AG04450 (cell line): ENCODE data around the gene RNF39. TPM values are rescaled to one million over a fixed set of nuclear protein-coding genes. Genes with fewer than 3 reads are reported as not detected.
"Not testable (repeated sequence)": the region's sequence is repeated elsewhere in the genome, so short reads cannot be mapped to it uniquely, and the experiment has no call there.

Experiments used
- CTCF ChIA-PET: fragments of 300-600, 350-600 bp; formaldehyde crosslinking; extraction: SDS; loops from one replicate; lab custom pipeline; 2022; ENCODE audit warnings: antibody characterized with exemption, inconsistent platforms; lab: Charles Lee
- POLR2A ChIA-PET: fragments of 350-600 bp; formaldehyde crosslinking; extraction: SDS; loops from one replicate; lab custom pipeline; 2021; ENCODE audit warnings: antibody characterized with exemption, inconsistent platforms; lab: Yijun Ruan, JAX
- DNase-seq: peaks from one replicate; pipeline ENCODE4 v3.0.0-alpha.2; 2011; ENCODE audit warnings: low read depth, low spot score
- H3K27ac ChIP-seq: one replicate; pipeline ENCODE4 v1.5.1; 2012; ENCODE audit warnings: low read depth, low read length, control low read depth
- H3K27me3 ChIP-seq: one replicate; pipeline ENCODE4 v1.6.0; 2012; ENCODE audit warnings: low read length; ENCODE audit not compliant: control insufficient read depth, insufficient read depth
- H3K4me3 ChIP-seq: 2 replicates; pipeline ENCODE4 v1.5.1; 2011; ENCODE audit warnings: mild to moderate bottlenecking, low read depth, low read length, control low read depth
- H3K9me3 ChIP-seq: 2 replicates; pipeline ENCODE4 v1.5.1; 2012; ENCODE audit warnings: low read length; ENCODE audit not compliant: control insufficient read depth, insufficient read depth
- CTCF ChIP-seq: IDR thresholded peaks from 2 replicates; pipeline ENCODE4 v1.5.1; 2011; ENCODE audit warnings: low read depth, low read length, control low read depth, inconsistent platforms
- polyA minus RNA-seq: library from RNA; depleted of rRNA, polyadenylated mRNA; stranded (reverse); fragments of >200 nt; gene quantifications from 2 replicates; pipeline ENCODE4 v1.2.3, GENCODE V29; 2011; rRNA and poly(A)+ RNA removed
- polyA plus RNA-seq: library from polyadenylated mRNA; depleted of rRNA; stranded (reverse); fragments of >200 nt; gene quantifications from 2 replicates; pipeline ENCODE4 v1.2.3, GENCODE V29; 2011; rRNA removed

RNF39 gene
- polyA plus RNA-seq (not detected in 2 replicates), polyA minus RNA-seq (not detected in 2 replicates)

GRCh38 chr6:30075094-30075789 lies at the start of gene RNF39:
Gene RNF39 (minus strand): TSS chr6:30075769. CDS start chr6:30075585, 184 bp downstream.
- H3K27me3 ChIP-seq = peaks cover 82% of the 10 kb centered on the region
- H3K4me3 ChIP-seq = peak within 1 kb of the TSS; percentile 35
- H3K27ac ChIP-seq = no peak within 1 kb of the TSS
- DNase-seq = no peak
- POLR2A ChIA-PET = interaction anchor here (0.7 kb wide), 1 partner anchor 1794 kb away, joined by 5 read pairs; the partner anchor contains the start of gene PGBD1
- H3K9me3 ChIP-seq = no peaks in the 10 kb centered on the region; the same call in 1 of the 2 replicates
- CTCF ChIA-PET = interaction anchor here (0.8 kb wide), 1 partner anchor 9 kb away, joined by 3 read pairs; no protein-coding TSS in a partner anchor
- TF ChIP-seq CTCF = no peak

- Histone ChIP-seq H3K27me3 (peaks cover 25% of the 10 kb centered on the region), H3K9me3 (no peaks in the 10 kb centered on the region; the same call in 1 of the 2 replicates), H3K27ac (no peak overlapping the region), H3K4me3 (no peak overlapping the region)
- no peak for DNase-seq
- CTCF ChIA-PET = interaction anchor here (3.3 kb wide), 1 partner anchor 9 kb away, joined by 28 read pairs; no protein-coding TSS in a partner anchor
- POLR2A ChIA-PET = no interaction called here
- TF ChIP-seq CTCF = no peak
Observed at GRCh38 chr6:30122515-30122914, 46.9 kb upstream of the RNF39 start.

GRCh38 chr6:30121446-30122366 lies 46.1 kb upstream of the RNF39 start:
- no peak for TF ChIP-seq CTCF
- no peak for DNase-seq
- POLR2A ChIA-PET = no interaction called here
- Histone ChIP-seq H3K9me3 (no peaks in the 10 kb centered on the region), H3K4me3 (no peak overlapping the region), H3K27ac (no peak overlapping the region), H3K27me3 (peaks cover 17% of the 10 kb centered on the region)
- CTCF ChIA-PET = interaction anchor here (3.3 kb wide), 1 partner anchor 10 kb away, joined by 28 read pairs; no protein-coding TSS in a partner anchor

GRCh38 chr6:30118691-30119090 lies 43.1 kb upstream of the RNF39 start:
- H3K9me3 ChIP-seq, H3K4me3 ChIP-seq, DNase-seq, H3K27ac ChIP-seq, H3K27me3 ChIP-seq, POLR2A ChIA-PET: not testable (repeated sequence)
- CTCF ChIA-PET = interaction anchor here (0.5 to 2.8 kb wide), 4 partner anchors 10 to 15 kb away, joined by 3 to 16 read pairs (median 6); no protein-coding TSS in a partner anchor

- DNase-seq = no peak
- CTCF ChIA-PET = interaction anchor here (0.5 to 4.6 kb wide), 3 partner anchors 13 to 484 kb away, joined by 3 to 27 read pairs (median 5); partner anchors contain the start of gene GABBR1
- Histone ChIP-seq H3K27ac (no peak overlapping the region), H3K27me3 (peaks cover 12% of the 10 kb centered on the region), H3K9me3 (no peaks in the 10 kb centered on the region), H3K4me3 (no peak overlapping the region)
- POLR2A ChIA-PET = no interaction called here
- TF ChIP-seq CTCF = peak; percentile 14; the same call in 1 of the 2 replicates
Observed at GRCh38 chr6:30116724-30117123, 41.2 kb upstream of the RNF39 start.
